HepG2 (cell line): ENCODE measurements around the gene WIPF2. TPM values are rescaled to one million over a fixed set of nuclear protein-coding genes. Genes with fewer than 3 reads are reported as not detected.

Experiments used
- ASH2L ChIP-seq: fragments of 300-600, 200-600 bp; sonication (generic); IDR thresholded peaks from 2 replicates; pipeline ENCODE4 v1.7.0; 2017; ENCODE audit warnings: low read depth, mild to moderate bottlenecking, moderate library complexity, mixed read lengths, low read length; ENCODE audit not compliant: insufficient read length
- ATF5 ChIP-seq: sonication (generic); formaldehyde crosslinking; IDR thresholded peaks from 2 replicates; pipeline ENCODE4 v1.4.0; 2020; ENCODE audit warnings: mild to moderate bottlenecking, low read depth, missing genetic modification reagents
- FUBP1 ChIP-seq: sonication (generic); formaldehyde crosslinking; IDR thresholded peaks from 2 replicates; pipeline ENCODE4 v1.5.1; 2020; ENCODE audit warnings: missing genetic modification reagents, mild to moderate bottlenecking, borderline replicate concordance
- GABPA ChIP-seq, 2 experiments: IDR thresholded peaks; 2 replicates each; pipeline ENCODE4 v1.6.1; 2011 to 2016; ENCODE audit warnings: low read depth in 2 of 2, low read length in 1 of 2, missing biosample characterization in 1 of 2, missing genetic modification characterization in 1 of 2
- HDAC2 ChIP-seq: sonication (generic); formaldehyde crosslinking; IDR thresholded peaks from 2 replicates; pipeline ENCODE4 v1.4.0; 2020; ENCODE audit warnings: missing genetic modification reagents
- HOXD1 ChIP-seq: sonication (generic); formaldehyde crosslinking; IDR thresholded peaks from 2 replicates; pipeline ENCODE4 v1.5.0; 2020; ENCODE audit warnings: missing genetic modification reagents
- MYC ChIP-seq: sonication (generic); formaldehyde crosslinking; IDR thresholded peaks from 2 replicates; pipeline ENCODE4 v1.9.0; 2021; ENCODE audit warnings: missing genetic modification reagents, borderline replicate concordance
- NFYC ChIP-seq: IDR thresholded peaks from 2 replicates; pipeline ENCODE4 v1.6.1; 2016; ENCODE audit warnings: missing genetic modification reagents, missing compliant biosample characterization
- PBX2 ChIP-seq: IDR thresholded peaks from 2 replicates; pipeline ENCODE4 v1.6.1; 2016; ENCODE audit warnings: control low read depth
- POGK ChIP-seq: sonication (generic); formaldehyde crosslinking; conservative IDR thresholded peaks from 2 replicates; pipeline ENCODE4 v1.8.0; 2022; ENCODE audit warnings: mild to moderate bottlenecking, moderate library complexity, missing genetic modification reagents
- RAD51 ChIP-seq: fragments of 450-650 bp; IDR thresholded peaks from 2 replicates; pipeline ENCODE4 v1.6.1; 2016; ENCODE audit warnings: borderline replicate concordance
- RFXANK ChIP-seq: IDR thresholded peaks from 2 replicates; pipeline ENCODE4 v1.6.1; 2016
- SKI ChIP-seq: fragments of 450-650 bp; IDR thresholded peaks from one replicate; pipeline ENCODE4 v1.6.1; 2018; ENCODE audit warnings: mild to moderate bottlenecking; ENCODE audit not compliant: partially characterized antibody
- SOX6 ChIP-seq, 2 experiments: fragments of 450-650 bp in 1 of 2; sonication (generic) in 1 of 2; formaldehyde crosslinking in 1 of 2; IDR thresholded peaks; 2 replicates each; pipeline versions ENCODE4 v1.4.0 to v1.6.1; 2017 to 2020; ENCODE audit warnings: antibody characterized with exemption in 1 of 2, mild to moderate bottlenecking in 1 of 2, missing genetic modification reagents in 1 of 2
- TBP ChIP-seq: sonication (generic); formaldehyde crosslinking; IDR thresholded peaks from 2 replicates; pipeline ENCODE4 v1.5.0; 2020; ENCODE audit warnings: missing genetic modification reagents
- TBX3 ChIP-seq: fragments of 450-650 bp; IDR thresholded peaks from 2 replicates; pipeline ENCODE4 v1.6.1; 2017; ENCODE audit warnings: antibody characterized with exemption, mild to moderate bottlenecking, inconsistent platforms, borderline replicate concordance
- TCF7L2 ChIP-seq: IDR thresholded peaks from 2 replicates; pipeline ENCODE4 v1.6.1; 2011; ENCODE audit warnings: mild to moderate bottlenecking, low read depth, low read length, moderate library complexity
- ZNF143 ChIP-seq: sonication (generic); formaldehyde crosslinking; IDR thresholded peaks from 2 replicates; pipeline ENCODE4 v1.4.0; 2020; ENCODE audit warnings: missing genetic modification reagents
- ZNF24 ChIP-seq: fragments of 450-650 bp; IDR thresholded peaks from 2 replicates; pipeline ENCODE4 v1.6.1; 2017; ENCODE audit warnings: antibody characterized with exemption, mild to moderate bottlenecking
- ZNF513 ChIP-seq: sonication (generic); formaldehyde crosslinking; conservative IDR thresholded peaks from 2 replicates; pipeline ENCODE4 v1.5.0; 2020; ENCODE audit warnings: missing genetic modification reagents
- ZNF614 ChIP-seq: IDR thresholded peaks from 2 replicates; pipeline ENCODE4 v1.6.1; 2018; ENCODE audit warnings: missing biosample characterization, missing genetic modification reagents, inconsistent platforms, borderline replicate concordance
- ZNF816 ChIP-seq: sonication (generic); formaldehyde crosslinking; IDR thresholded peaks from 2 replicates; pipeline ENCODE4 v1.8.0; 2022; ENCODE audit warnings: missing genetic modification reagents, mild to moderate bottlenecking, borderline replicate concordance
- ZNF841 ChIP-seq: sonication (generic); formaldehyde crosslinking; IDR thresholded peaks from 2 replicates; pipeline ENCODE4 v1.8.1; 2023; ENCODE audit warnings: missing genetic modification reagents, borderline replicate concordance
- ZNF883 ChIP-seq: sonication (generic); formaldehyde crosslinking; IDR thresholded peaks from 2 replicates; pipeline ENCODE4 v1.5.1; 2020; ENCODE audit warnings: mild to moderate bottlenecking, missing genetic modification reagents; ENCODE audit errors: not compliant biosample characterization
- polyA plus RNA-seq, 8 experiments: library from polyadenylated mRNA; depleted of rRNA in 3 of 8; stranded (reverse) in 7 of 8; unstranded in 1 of 8; fragments of >200 nt; fragmentation: Illumina TruSeq in 4 of 8; extraction: Trizol in 4 of 8; gene quantifications; 2 replicates each; pipeline versions ENCODE4 v1.2.1 to v1.2.3, GENCODE V29; 2011 to 2016; ENCODE audit warnings: low read depth in 4 of 8, missing spikeins in 1 of 8, mixed read lengths in 1 of 8; ENCODE audit not compliant: insufficient read depth in 1 of 8
- total RNA-seq, 5 experiments: library from RNA; depleted of rRNA; stranded (reverse); fragments of >200 nt; fragmentation: Illumina TruSeq; extraction: Trizol; gene quantifications; 2 replicates each; pipeline ENCODE4 v1.2.3, GENCODE V29; 2016; ENCODE audit warnings: low read depth in 1 of 5

WIPF2 gene
- total and polyA plus RNA-seq, 2 of the 13 experiments (the other 11 are each of a cell fraction or from before 2014, with no cell fraction given) = 7.2 to 10.8 TPM

GRCh38 chr17:40290629-40291280, 71.7 kb downstream of the WIPF2 start (continued):
- TF ChIP-seq SKI (no peak), RFXANK (no peak), PBX2 (CRISPR knock-in tag) (no peak), MYC (CRISPR knock-in tag) (no peak), ZNF841 (CRISPR knock-in tag) (no peak), TCF7L2 (no peak), ZNF614 (CRISPR knock-in tag) (peak; percentile 42; the same call in 1 of the 2 replicates), POGK (CRISPR knock-in tag) (0 out of 2 replicates have a peak, but pooled peaks have one; percentile 41), FUBP1 (CRISPR knock-in tag) (no peak), TBX3 (no peak), ATF5 (no peak), ZNF24 (no peak), GABPA (IDR thresholded peaks at IDR 0.05; ENCODE audit: low read depth, low read length) (no peak), GABPA (CRISPR knock-in tag; IDR thresholded peaks at IDR 0.05; ENCODE audit: low read depth) (no peak), SOX6 (IDR thresholded peaks at IDR 0.05) (no peak), SOX6 (CRISPR knock-in tag; IDR thresholded peaks at IDR 0.05) (peak; percentile 1; the same call in 1 of the 2 replicates), ZNF883 (CRISPR knock-in tag) (no peak), ASH2L (peak; percentile 49), ZNF143 (no peak), ZNF816 (no peak), ZNF513 (CRISPR knock-in tag) (no peak), RAD51 (no peak), TBP (CRISPR knock-in tag) (no peak), HDAC2 (CRISPR knock-in tag) (no peak), HOXD1 (CRISPR knock-in tag) (no peak), NFYC (no peak)
